Neuronal stem cell (in vitro differentiated cells): ENCODE data around the gene CSPG5.

ENCODE experiments used
- DNase-seq: peaks from one replicate; pipeline ENCODE4 v3.0.0-alpha.2; 2013; ENCODE audit warnings: low spot score
- H2AFZ ChIP-seq: one replicate; pipeline ENCODE4 v1.6.1; 2013; ENCODE audit warnings: mild to moderate bottlenecking, low read length, inconsistent platforms
- H2AK5ac ChIP-seq: 2 replicates; pipeline ENCODE4 v1.6.1; 2013; ENCODE audit warnings: low read depth, mild to moderate bottlenecking, inconsistent platforms, low read length, moderate library complexity, mixed read lengths
- H2BK120ac ChIP-seq: 2 replicates; pipeline ENCODE4 v1.6.1; 2013; ENCODE audit warnings: low read depth, mild to moderate bottlenecking, inconsistent platforms, low read length, moderate library complexity, mixed read lengths
- H2BK12ac ChIP-seq: one replicate; pipeline ENCODE4 v1.6.1; 2013; ENCODE audit warnings: low read length, inconsistent platforms
- H2BK15ac ChIP-seq: 2 replicates; pipeline ENCODE4 v1.6.1; 2013; ENCODE audit warnings: mild to moderate bottlenecking, low read length, inconsistent platforms, mixed read lengths
- H2BK5ac ChIP-seq: one replicate; pipeline ENCODE4 v1.6.1; 2013; ENCODE audit warnings: inconsistent platforms, mild to moderate bottlenecking, low read length, moderate library complexity
- H3K14ac ChIP-seq: one replicate; pipeline ENCODE4 v1.6.1; 2013; ENCODE audit warnings: low read length, inconsistent platforms
- H3K18ac ChIP-seq: 2 replicates; pipeline ENCODE4 v1.6.1; 2013; ENCODE audit warnings: low read length, inconsistent platforms
- H3K23ac ChIP-seq: 2 replicates; pipeline ENCODE4 v1.6.1; 2013; ENCODE audit warnings: low read depth, mild to moderate bottlenecking, mixed read lengths, low read length, inconsistent platforms; ENCODE audit not compliant: poor library complexity
- H3K27ac ChIP-seq: replicated peaks from 3 replicates; pipeline ENCODE4 v1.5.1; 2013; ENCODE audit warnings: low read length, inconsistent platforms
- H3K27me3 ChIP-seq, 3 experiments: 2 replicates each; pipeline ENCODE4 v1.6.1; 2013; ENCODE audit warnings: low read length in 3 of 3, mild to moderate bottlenecking in 2 of 3, inconsistent platforms in 1 of 3, low read depth in 1 of 3, mixed read lengths in 1 of 3, moderate library complexity in 1 of 3; ENCODE audit not compliant: control insufficient read depth in 3 of 3, insufficient read depth in 3 of 3
- H3K36me3 ChIP-seq, 2 donors: replicated peaks in 1 of 2; 2 replicates each; pipeline ENCODE4 v1.6.1; 2013; ENCODE audit warnings: low read length in 2 of 2; ENCODE audit not compliant: control insufficient read depth in 2 of 2, insufficient read depth in 2 of 2
- H3K4ac ChIP-seq: 2 replicates; pipeline ENCODE4 v1.6.1; 2013; ENCODE audit warnings: inconsistent platforms, mild to moderate bottlenecking, low read length, moderate library complexity
- H3K4me1 ChIP-seq, 2 donors: 1 replicate in 1 of 2; 2 replicates in 1 of 2; pipeline ENCODE4 v1.6.1; 2013; ENCODE audit warnings: low read length in 2 of 2, low read depth in 1 of 2; ENCODE audit not compliant: control insufficient read depth in 2 of 2, insufficient read depth in 1 of 2
- H3K4me2 ChIP-seq: one replicate; pipeline ENCODE4 v1.6.1; 2013; ENCODE audit warnings: mild to moderate bottlenecking, low read length, inconsistent platforms; ENCODE audit not compliant: insufficient read depth, poor library complexity, severe bottlenecking
- H3K4me3 ChIP-seq, 2 donors: 2 replicates each; pipeline ENCODE4 v1.5.1; 2013; ENCODE audit warnings: low read length in 2 of 2, mild to moderate bottlenecking in 2 of 2, inconsistent platforms in 1 of 2, moderate library complexity in 1 of 2
- H3K79me1 ChIP-seq: one replicate; pipeline ENCODE4 v1.6.1; 2013; ENCODE audit warnings: low read depth, mild to moderate bottlenecking, inconsistent platforms, low read length, moderate library complexity
- H3K9ac ChIP-seq: one replicate; pipeline ENCODE4 v1.6.1; 2013; ENCODE audit warnings: mild to moderate bottlenecking, low read depth, low read length, inconsistent platforms; ENCODE audit not compliant: poor library complexity
- H3K9me3 ChIP-seq, 2 donors: replicated peaks in 1 of 2; 2 replicates each; pipeline versions ENCODE3 to v1.6.1; 2013; ENCODE audit warnings: low read length in 2 of 2, mild to moderate bottlenecking in 2 of 2, inconsistent platforms in 1 of 2, low read depth in 1 of 2, mixed read lengths in 1 of 2, moderate library complexity in 1 of 2; ENCODE audit not compliant: control insufficient read depth in 2 of 2, insufficient read depth in 1 of 2
- H4K8ac ChIP-seq: one replicate; pipeline ENCODE4 v1.6.1; 2013; ENCODE audit warnings: low read depth, mild to moderate bottlenecking, inconsistent platforms, low read length, moderate library complexity
- H4K91ac ChIP-seq: one replicate; pipeline ENCODE4 v1.6.1; 2013; ENCODE audit warnings: low read length, low read depth, mild to moderate bottlenecking, inconsistent platforms; ENCODE audit not compliant: poor library complexity
- WGBS, 2 donors: extraction: QIAGEN DNeasy Blood & Tissue Kit; methylation state at CpG; one replicate each; pipeline ENCODE4 v1.1.7; 2013; ENCODE audit warnings: missing lambda C conversion rate in 2 of 2, mixed read lengths in 1 of 2; ENCODE audit not compliant: insufficient read length in 2 of 2, insufficient replicate concordance in 1 of 2; ENCODE audit errors: extremely low coverage in 2 of 2; 5-methylcytosine and 5-hydroxymethylcytosine counted together

The CSPG5 gene

GRCh38 chr3:47536221-47536891 lies 42.3 kb downstream of the CSPG5 start:
- peak overlapping the region; percentile 27 for H3K27ac ChIP-seq
- H2BK12ac ChIP-seq, result peak overlapping the region; percentile 58
- WGBS, 2 donors, result no CpG with 5 or more reads among the region's 19 CpGs

GRCh38 chr3:47533996-47534454 lies 44.6 kb downstream of the CSPG5 start:
- H3K4me3 ChIP-seq, result no peak overlapping the region
- peaks cover 0 to 2% of the 10 kb centered on the region in 2 donors for H3K9me3 ChIP-seq
- peaks cover 7 to 12% of the 10 kb centered on the region in 2 donors for H3K4me1 ChIP-seq
- no peak overlapping the region for H3K27ac ChIP-seq
- no peaks in the 10 kb centered on the region for H3K36me3 ChIP-seq
- H4K8ac ChIP-seq, result no peak overlapping the region
- H3K4me2 ChIP-seq, result no peak overlapping the region
- H4K91ac ChIP-seq, result no peak overlapping the region
- H3K18ac ChIP-seq, result no peak overlapping the region
- no peaks in the 10 kb centered on the region for H3K79me1 ChIP-seq
- H3K14ac ChIP-seq, result no peak overlapping the region
- no peak overlapping the region for H3K9ac ChIP-seq
- H2BK5ac ChIP-seq, result no peak overlapping the region
- no peak overlapping the region for H2BK12ac ChIP-seq
- no peak overlapping the region for H2AFZ ChIP-seq
- no peak overlapping the region for H2BK120ac ChIP-seq
- H3K4ac ChIP-seq, result no peak overlapping the region
- no peak overlapping the region for H3K23ac ChIP-seq
- H2AK5ac ChIP-seq, result no peak overlapping the region
- no peaks in the 10 kb centered on the region for H3K27me3 ChIP-seq
- no CpG with 5 or more reads among the region's 5 CpGs for WGBS, 2 donors
- H2BK15ac ChIP-seq, result no peak overlapping the region
- DNase-seq, result no peak

More at GRCh38 chr3:47536221-47536891, 42.3 kb downstream of the CSPG5 start:
- H3K4me2 ChIP-seq, result no peak overlapping the region
- H4K8ac ChIP-seq, result no peak overlapping the region
- peak overlapping the region; percentile 91 for H2BK15ac ChIP-seq
- no peak for DNase-seq
- H2BK5ac ChIP-seq, result peak overlapping the region; percentile 90
- no peaks in the 10 kb centered on the region for H3K36me3 ChIP-seq
- H3K4me1 ChIP-seq, result peaks cover 7 to 16% of the 10 kb centered on the region in 2 donors
- H2BK120ac ChIP-seq, result peak overlapping the region; percentile 92
- peaks cover 0 to 2% of the 10 kb centered on the region in 2 donors for H3K9me3 ChIP-seq
- no peaks in the 10 kb centered on the region for H3K27me3 ChIP-seq
- no peak overlapping the region for H3K4me3 ChIP-seq
- H3K79me1 ChIP-seq, result no peaks in the 10 kb centered on the region
- no peak overlapping the region for H3K23ac ChIP-seq
- peak overlapping the region; percentile 97 for H2AK5ac ChIP-seq
- no peak overlapping the region for H4K91ac ChIP-seq
- H2AFZ ChIP-seq, result peak overlapping the region; percentile 80
- H3K14ac ChIP-seq, result peak overlapping the region; percentile 71
- H3K4ac ChIP-seq, result peak overlapping the region; percentile 23
- peak overlapping the region; percentile 72 for H3K9ac ChIP-seq
- H3K18ac ChIP-seq, result peak overlapping the region; percentile 95

GRCh38 chr3:47533481-47533880 lies 45.2 kb downstream of the CSPG5 start:
- H2BK5ac ChIP-seq, result no peak overlapping the region
- no peaks in the 10 kb centered on the region for H3K36me3 ChIP-seq
- H3K4me1 ChIP-seq, result peaks cover 7 to 12% of the 10 kb centered on the region in 2 donors
- no peak overlapping the region for H2BK15ac ChIP-seq
- DNase-seq, result no peak
- H2BK120ac ChIP-seq, result no peak overlapping the region
- no peak overlapping the region for H2AK5ac ChIP-seq
- H3K14ac ChIP-seq, result no peak overlapping the region
- WGBS, 2 donors, result no CpG with 5 or more reads among the region's 2 CpGs
- no peak overlapping the region for H3K23ac ChIP-seq
- peaks cover 0 to 2% of the 10 kb centered on the region in 2 donors for H3K9me3 ChIP-seq
- no peak overlapping the region for H3K27ac ChIP-seq
- H3K79me1 ChIP-seq, result no peaks in the 10 kb centered on the region
- H3K4me3 ChIP-seq, result no peak overlapping the region
- no peak overlapping the region for H2AFZ ChIP-seq
- no peaks in the 10 kb centered on the region for H3K27me3 ChIP-seq
- H4K8ac ChIP-seq, result no peak overlapping the region
- H2BK12ac ChIP-seq, result no peak overlapping the region
- no peak overlapping the region for H4K91ac ChIP-seq
- no peak overlapping the region for H3K4me2 ChIP-seq
- H3K4ac ChIP-seq, result no peak overlapping the region
- no peak overlapping the region for H3K9ac ChIP-seq
- H3K18ac ChIP-seq, result no peak overlapping the region

GRCh38 chr3:47527952-47528725 lies 50.5 kb downstream of the CSPG5 start:
- H3K4me1 ChIP-seq, result no peaks in the 10 kb centered on the region
- no peak overlapping the region for H3K23ac ChIP-seq
- no peak overlapping the region for H3K18ac ChIP-seq
- H2BK120ac ChIP-seq, result no peak overlapping the region
- no CpG with 5 or more reads among the region's 6 CpGs for WGBS, 2 donors
- no peak overlapping the region for H3K4me3 ChIP-seq
- DNase-seq, result no peak
- no peak overlapping the region for H3K4me2 ChIP-seq
- no peak overlapping the region for H3K27ac ChIP-seq
- no peaks in the 10 kb centered on the region for H3K9me3 ChIP-seq
- H2AFZ ChIP-seq, result no peak overlapping the region
- H4K91ac ChIP-seq, result no peak overlapping the region
- no peak overlapping the region for H2BK5ac ChIP-seq
- H4K8ac ChIP-seq, result no peak overlapping the region
- H2AK5ac ChIP-seq, result no peak overlapping the region
- H3K27me3 ChIP-seq, result no peaks in the 10 kb centered on the region
- H3K14ac ChIP-seq, result no peak overlapping the region
- no peak overlapping the region for H2BK15ac ChIP-seq
- no peaks in the 10 kb centered on the region for H3K79me1 ChIP-seq
- H3K36me3 ChIP-seq, result no peaks in the 10 kb centered on the region
- no peak overlapping the region for H2BK12ac ChIP-seq
- no peak overlapping the region for H3K4ac ChIP-seq
- no peak overlapping the region for H3K9ac ChIP-seq
